Measurements from ENCODE around the gene CACNG8. TPM values are rescaled to one million over a fixed set of nuclear protein-coding genes. Genes with fewer than 3 reads are reported as not detected.
"Not testable (repeated sequence)": the region's sequence is repeated elsewhere in the genome, so short reads cannot be mapped to it uniquely, and the experiment has no call there.

CACNG8 gene
- polyA plus RNA-seq, 1 of the 3 experiments (the other 2 are of a cell fraction) = 1.3 TPM

- Histone ChIP-seq H3K36me3 (replicated peaks in 1 of 2; ENCODE audit: control insufficient read depth in 1 of 2, insufficient read depth in 2 of 2, low read length in 1 of 2) (no peaks in the 10 kb centered on the region), H2AFZ (ENCODE audit: low read depth) (no peak overlapping the region), H3K9me3 (no peaks in the 10 kb centered on the region), H3K27ac (ENCODE audit: low read depth in 2 of 2, low read length in 1 of 2) (no peak overlapping the region), H3F3A (replicated peaks; ENCODE audit: insufficient read depth) (peaks cover 17% of the 10 kb centered on the region), H3K79me2 (ENCODE audit: insufficient read depth) (no peaks in the 10 kb centered on the region), H3K4me2 (no peak overlapping the region), H3K9ac (no peak overlapping the region), H3K4me1 (ENCODE audit: control insufficient read depth in 1 of 2, insufficient read depth in 2 of 2, low read depth in 1 of 2, low read length in 1 of 2) (no peaks in the 10 kb centered on the region; a peak in 2 of 4 replicates), H4K20me1 (ENCODE audit: insufficient read depth) (no peaks in the 10 kb centered on the region), H3K27me3 (ENCODE audit: insufficient read depth) (no peaks in the 10 kb centered on the region), H3K4me3 (ENCODE audit: low read depth in 2 of 2, low read length in 1 of 2) (no peak overlapping the region), H3K9me2 (no peaks in the 10 kb centered on the region)
- TF ChIP-seq EZH2phosphoT487 (IDR thresholded peaks at IDR 0.05; ENCODE audit: borderline replicate concordance, low read depth) (no peak), MEF2A (IDR thresholded peaks at IDR 0.05; ENCODE audit: borderline replicate concordance, low read depth) (no peak), FOXJ3 (CRISPR knock-in tag; IDR thresholded peaks at IDR 0.05) (no peak), EP300 (IDR thresholded peaks at IDR 0.05; ENCODE audit: borderline replicate concordance in 1 of 2, low read depth in 1 of 2, low read length in 1 of 2) (no peak), SMC3 (IDR thresholded peaks at IDR 0.05; ENCODE audit: low read depth, low read length) (0 out of 2 replicates have a peak, but pooled peaks have one; percentile 4), CTCF (IDR thresholded peaks at IDR 0.05) (peak; percentile 32; the same call in 1 of the 2 replicates), RAD21 (IDR thresholded peaks at IDR 0.05; ENCODE audit: low read length) (peak; percentile 59)
- CTCF ChIA-PET = interaction anchor here (0.5 to 2.4 kb wide), 14 partner anchors 8 to 155 kb away, joined by 3 to 12 read pairs (median 4); no protein-coding TSS in a partner anchor
- POLR2A ChIA-PET = no interaction called here
- peak; percentile 65 for DNase-seq
- 78% methylated on average over 5 of the region's 5 CpGs for WGBS (ENCODE audit: low lambda C conversion rate)
These were observed 15.1 kb upstream of the CACNG8 start for GRCh38 chr19:53947624-53948023.

GRCh38 chr19:53948611-53949010, 14.1 kb upstream of the CACNG8 start:
- H3K79me2 ChIP-seq (ENCODE audit: insufficient read depth); H3K9me2 ChIP-seq; H3K36me3 ChIP-seq (replicated peaks in 1 of 2; ENCODE audit: control insufficient read depth in 1 of 2, insufficient read depth in 2 of 2, low read length in 1 of 2); H2AFZ ChIP-seq (ENCODE audit: low read depth); H3K9me3 ChIP-seq; DNase-seq; H3K4me1 ChIP-seq (ENCODE audit: control insufficient read depth in 1 of 2, insufficient read depth in 2 of 2, low read depth in 1 of 2, low read length in 1 of 2); H4K20me1 ChIP-seq (ENCODE audit: insufficient read depth); H3K4me3 ChIP-seq (ENCODE audit: low read depth in 2 of 2, low read length in 1 of 2); H3K9ac ChIP-seq; H3K4me2 ChIP-seq; H3K27ac ChIP-seq (ENCODE audit: low read depth in 2 of 2, low read length in 1 of 2); H3K27me3 ChIP-seq (ENCODE audit: insufficient read depth); POLR2A ChIA-PET: not testable (repeated sequence)
- H3F3A ChIP-seq (replicated peaks; ENCODE audit: insufficient read depth) = peaks cover 17% of the 10 kb centered on the region
- 84% methylated on average over 5 of the region's 5 CpGs for WGBS (ENCODE audit: low lambda C conversion rate)
- CTCF ChIA-PET = interaction anchor here (0.9 to 2.4 kb wide), 8 partner anchors 9 to 156 kb away, joined by 3 to 12 read pairs (median 4); no protein-coding TSS in a partner anchor

GRCh38 chr19:53951436-53951835, 11.3 kb upstream of the CACNG8 start:
- Histone ChIP-seq H3K9me3 (no peaks in the 10 kb centered on the region), H3K4me3 (ENCODE audit: low read depth in 2 of 2, low read length in 1 of 2) (no peak overlapping the region), H3K4me2 (no peak overlapping the region), H3K27me3 (ENCODE audit: insufficient read depth) (no peaks in the 10 kb centered on the region), H3K36me3 (replicated peaks in 1 of 2; ENCODE audit: control insufficient read depth in 1 of 2, insufficient read depth in 2 of 2, low read length in 1 of 2) (no peaks in the 10 kb centered on the region), H4K20me1 (ENCODE audit: insufficient read depth) (no peaks in the 10 kb centered on the region), H2AFZ (ENCODE audit: low read depth) (no peak overlapping the region), H3K27ac (ENCODE audit: low read depth in 2 of 2, low read length in 1 of 2) (no peak overlapping the region), H3K9me2 (no peaks in the 10 kb centered on the region), H3F3A (replicated peaks; ENCODE audit: insufficient read depth) (peaks cover 12% of the 10 kb centered on the region), H3K4me1 (ENCODE audit: control insufficient read depth in 1 of 2, insufficient read depth in 2 of 2, low read depth in 1 of 2, low read length in 1 of 2) (no peaks in the 10 kb centered on the region), H3K79me2 (ENCODE audit: insufficient read depth) (no peaks in the 10 kb centered on the region), H3K9ac (no peak overlapping the region)
- ChIA-PET CTCF (interaction anchor here (0.6 to 1.5 kb wide), 4 partner anchors 44 to 336 kb away, joined by 3 to 4 read pairs (median 4); no protein-coding TSS in a partner anchor), POLR2A (no interaction called here)
- WGBS (ENCODE audit: low lambda C conversion rate) = 85% methylated on average over 11 of the region's 11 CpGs
- TF ChIP-seq CHD2 (IDR thresholded peaks at IDR 0.05; ENCODE audit: low read length, partially characterized antibody) = no peak
- no peak for TF ChIP-seq TCF12 (IDR thresholded peaks at IDR 0.05)
- no peak for TF ChIP-seq MXI1 (IDR thresholded peaks at IDR 0.05; ENCODE audit: low read depth, low read length)
- no peak for TF ChIP-seq SIN3A (IDR thresholded peaks at IDR 0.05; ENCODE audit: borderline replicate concordance, low read depth, low read length)
- TF ChIP-seq SMC3 (IDR thresholded peaks at IDR 0.05; ENCODE audit: low read depth, low read length) = no peak
- TF ChIP-seq ZBTB33 (IDR thresholded peaks at IDR 0.05; ENCODE audit: borderline replicate concordance, low read depth) = no peak
- TF ChIP-seq MEF2A (IDR thresholded peaks at IDR 0.05; ENCODE audit: borderline replicate concordance, low read depth) = no peak
- TF ChIP-seq RCOR1 (IDR thresholded peaks at IDR 0.05; ENCODE audit: low read length) = no peak
- TF ChIP-seq FOSL2 (IDR thresholded peaks at IDR 0.05; ENCODE audit: borderline replicate concordance, low read depth) = no peak
- TF ChIP-seq GATA2 (CRISPR knock-in tag; IDR thresholded peaks at IDR 0.05) = no peak
- TF ChIP-seq NFIC (IDR thresholded peaks at IDR 0.05; ENCODE audit: borderline replicate concordance) = no peak
- no peak for TF ChIP-seq FOXJ3 (CRISPR knock-in tag; IDR thresholded peaks at IDR 0.05)
- TF ChIP-seq EP300 (IDR thresholded peaks at IDR 0.05; ENCODE audit: borderline replicate concordance in 1 of 2, low read depth in 1 of 2, low read length in 1 of 2) = no peak
- DNase-seq = no peak

All from SK-N-SH (cell line).